ENCODE measurements around the gene CDK6. TPM values are rescaled to one million over a fixed set of nuclear protein-coding genes. Genes with fewer than 3 reads are reported as not detected.

Gene CDK6
- total RNA-seq, 2 experiments from 2014 or later: 84.1 to 95.4 TPM

- no peak overlapping the region for H3K4me3 Mint-ChIP-seq
- POLR2A ChIA-PET: no interaction called here
- H3K4me1 Mint-ChIP-seq: peaks cover 67% of the 10 kb centered on the region
- H3K27me3 Mint-ChIP-seq: no peaks in the 10 kb centered on the region
- no peak overlapping the region for H3K27ac Mint-ChIP-seq
- H3K9me3 Mint-ChIP-seq: peaks cover 34% of the 10 kb centered on the region
- no peak for DNase-seq
- peaks cover 59% of the 10 kb centered on the region for H3K36me3 Mint-ChIP-seq (ENCODE audit: low read depth)
- CTCF ChIA-PET: interaction anchor here (1.2 to 10.2 kb wide), 2 partner anchors 13 to 14 kb away, joined by 3 to 78 read pairs; no protein-coding TSS in a partner anchor
Observed at GRCh38 chr7:92817398-92817797, 19.0 kb downstream of the CDK6 start.

- H3K27ac Mint-ChIP-seq: peak overlapping the region; percentile 55
- no peak overlapping the region for H3K4me3 Mint-ChIP-seq
- ChIA-PET CTCF (interaction anchor here (0.8 to 10.2 kb wide), 5 partner anchors 12 to 111 kb away, joined by 3 to 78 read pairs (median 6); no protein-coding TSS in a partner anchor), POLR2A (interaction anchor here (0.6 kb wide), 1 partner anchor 18 kb away, joined by 3 read pairs; no protein-coding TSS in a partner anchor)
- H3K4me1 Mint-ChIP-seq: peaks cover 74% of the 10 kb centered on the region
- peaks cover 66% of the 10 kb centered on the region for H3K36me3 Mint-ChIP-seq (ENCODE audit: low read depth)
- no peaks in the 10 kb centered on the region for H3K27me3 Mint-ChIP-seq
- peak; percentile 15 for DNase-seq
- peaks cover 34% of the 10 kb centered on the region for H3K9me3 Mint-ChIP-seq
Observed at GRCh38 chr7:92815412-92815811, 21.0 kb downstream of the CDK6 start.

- peaks cover 19% of the 10 kb centered on the region for H3K9me3 Mint-ChIP-seq
- H3K36me3 Mint-ChIP-seq (ENCODE audit: low read depth): peaks cover 55% of the 10 kb centered on the region
- DNase-seq: peak; percentile 10
- H3K4me3 Mint-ChIP-seq: peak overlapping the region; percentile 51
- peak overlapping the region; percentile 84 for H3K27ac Mint-ChIP-seq
- H3K4me1 Mint-ChIP-seq: peaks cover 73% of the 10 kb centered on the region
- POLR2A ChIA-PET: interaction anchor here (0.7 kb wide), 1 partner anchor 35 kb away, joined by 3 read pairs; no protein-coding TSS in a partner anchor
- no peaks in the 10 kb centered on the region for H3K27me3 Mint-ChIP-seq
- CTCF ChIA-PET: interaction anchor here (1.0 to 10.2 kb wide), 4 partner anchors 9 to 149 kb away, joined by 3 to 78 read pairs (median 4); no protein-coding TSS in a partner anchor
Observed at GRCh38 chr7:92813390-92814024, 22.9 kb downstream of the CDK6 start.

- no peak for DNase-seq
- no peaks in the 10 kb centered on the region for H3K27me3 Mint-ChIP-seq
- H3K4me1 Mint-ChIP-seq: peaks cover 79% of the 10 kb centered on the region
- H3K4me3 Mint-ChIP-seq: no peak overlapping the region
- peaks cover 16% of the 10 kb centered on the region for H3K9me3 Mint-ChIP-seq
- ChIA-PET CTCF (interaction anchor here (0.5 to 10.2 kb wide), 5 partner anchors 9 to 364 kb away, joined by 3 to 78 read pairs (median 5); no protein-coding TSS in a partner anchor), POLR2A (no interaction called here)
- no peak overlapping the region for H3K27ac Mint-ChIP-seq
- H3K36me3 Mint-ChIP-seq (ENCODE audit: low read depth): peaks cover 52% of the 10 kb centered on the region
Observed at GRCh38 chr7:92811158-92811557, 25.2 kb downstream of the CDK6 start.

GRCh38 chr7:92809760-92810573 is 26.4 kb downstream of the CDK6 start:
- H3K36me3 Mint-ChIP-seq (ENCODE audit: low read depth): peaks cover 45% of the 10 kb centered on the region
- peak overlapping the region; percentile 87 for H3K27ac Mint-ChIP-seq
- H3K4me3 Mint-ChIP-seq: peak overlapping the region; percentile 40
- DNase-seq: peak; percentile 70
- ChIA-PET POLR2A (interaction anchor here (1.0 kb wide), 1 partner anchor 36 kb away, joined by 3 read pairs; no protein-coding TSS in a partner anchor), CTCF (interaction anchor here (1.4 to 10.2 kb wide), 4 partner anchors 13 to 93 kb away, joined by 3 to 78 read pairs (median 6); no protein-coding TSS in a partner anchor)
- no peaks in the 10 kb centered on the region for H3K27me3 Mint-ChIP-seq
- H3K4me1 Mint-ChIP-seq: peaks cover 71% of the 10 kb centered on the region
- peaks cover 6% of the 10 kb centered on the region for H3K9me3 Mint-ChIP-seq

- Mint-ChIP-seq H3K4me1 (peaks cover 69% of the 10 kb centered on the region), H3K4me3 (peak overlapping the region; percentile 40), H3K36me3 (ENCODE audit: low read depth) (peaks cover 46% of the 10 kb centered on the region), H3K27ac (peak overlapping the region; percentile 87), H3K9me3 (peaks cover 4% of the 10 kb centered on the region), H3K27me3 (no peaks in the 10 kb centered on the region)
- POLR2A ChIA-PET: interaction anchor here (1.0 kb wide), 1 partner anchor 36 kb away, joined by 3 read pairs; no protein-coding TSS in a partner anchor
- CTCF ChIA-PET: interaction anchor here (1.3 to 10.2 kb wide), 4 partner anchors 13 to 219 kb away, joined by 3 to 78 read pairs (median 6); no protein-coding TSS in a partner anchor
- DNase-seq: no peak
Observed at GRCh38 chr7:92809397-92809759, 27.0 kb downstream of the CDK6 start.

GRCh38 chr7:92808635-92809034 is 27.7 kb downstream of the CDK6 start:
- peaks cover 63% of the 10 kb centered on the region for H3K4me1 Mint-ChIP-seq

GRCh38 chr7:92808006-92808405 is 28.4 kb downstream of the CDK6 start:
- no peak for DNase-seq
- H3K4me3 Mint-ChIP-seq: no peak overlapping the region
- no peaks in the 10 kb centered on the region for H3K27me3 Mint-ChIP-seq
- POLR2A ChIA-PET: no interaction called here
- H3K36me3 Mint-ChIP-seq (ENCODE audit: low read depth): peaks cover 54% of the 10 kb centered on the region
- H3K4me1 Mint-ChIP-seq: peaks cover 57% of the 10 kb centered on the region
- CTCF ChIA-PET: interaction anchor here (1.3 kb wide), 1 partner anchor 217 kb away, joined by 3 read pairs; no protein-coding TSS in a partner anchor
- H3K27ac Mint-ChIP-seq: no peak overlapping the region
- peaks cover 12% of the 10 kb centered on the region for H3K9me3 Mint-ChIP-seq

More at GRCh38 chr7:92808635-92809034, 27.7 kb downstream of the CDK6 start:
- POLR2A ChIA-PET: no interaction called here
- peak overlapping the region; percentile 44 for H3K27ac Mint-ChIP-seq
- no peak for DNase-seq
- H3K36me3 Mint-ChIP-seq (ENCODE audit: low read depth): peaks cover 48% of the 10 kb centered on the region
- H3K27me3 Mint-ChIP-seq: no peaks in the 10 kb centered on the region
- no peak overlapping the region for H3K4me3 Mint-ChIP-seq
- CTCF ChIA-PET: interaction anchor here (1.3 to 10.2 kb wide), 3 partner anchors 23 to 218 kb away, joined by 3 to 78 read pairs (median 3); no protein-coding TSS in a partner anchor
- peaks cover 6% of the 10 kb centered on the region for H3K9me3 Mint-ChIP-seq

GRCh38 chr7:92806496-92806895 is 29.9 kb downstream of the CDK6 start:
- Mint-ChIP-seq H3K36me3 (ENCODE audit: low read depth) (peaks cover 50% of the 10 kb centered on the region), H3K4me1 (peaks cover 46% of the 10 kb centered on the region)

GRCh38 chr7:92802406-92802805 is 34.0 kb downstream of the CDK6 start:
- Mint-ChIP-seq H3K9me3 (peaks cover 9% of the 10 kb centered on the region), H3K27ac (no peak overlapping the region), H3K27me3 (no peaks in the 10 kb centered on the region), H3K4me1 (peaks cover 17% of the 10 kb centered on the region), H3K36me3 (ENCODE audit: low read depth) (peaks cover 32% of the 10 kb centered on the region), H3K4me3 (no peak overlapping the region)
- ChIA-PET POLR2A (no interaction called here), CTCF (interaction anchor here (1.0 to 2.5 kb wide), 4 partner anchors 11 to 32 kb away, joined by 3 to 8 read pairs (median 3); no protein-coding TSS in a partner anchor)
- no peak for DNase-seq

More at GRCh38 chr7:92806496-92806895, 29.9 kb downstream of the CDK6 start:
- Mint-ChIP-seq H3K27me3 (no peaks in the 10 kb centered on the region), H3K9me3 (peaks cover 12% of the 10 kb centered on the region), H3K4me3 (no peak overlapping the region), H3K27ac (no peak overlapping the region)
- ChIA-PET CTCF (no interaction called here), POLR2A (no interaction called here)
- DNase-seq: no peak

GRCh38 chr7:92799446-92800211 is 36.7 kb downstream of the CDK6 start:
- POLR2A ChIA-PET: no interaction called here
- no peaks in the 10 kb centered on the region for H3K27me3 Mint-ChIP-seq

More at GRCh38 chr7:92799446-92800211, 36.7 kb downstream of the CDK6 start:
- Mint-ChIP-seq H3K36me3 (ENCODE audit: low read depth) (peaks cover 19% of the 10 kb centered on the region), H3K9me3 (peaks cover 7% of the 10 kb centered on the region), H3K27ac (no peak overlapping the region), H3K4me3 (no peak overlapping the region), H3K4me1 (peaks cover 10% of the 10 kb centered on the region)
- no peak for DNase-seq
- CTCF ChIA-PET: interaction anchor here (0.7 to 1.7 kb wide), 2 partner anchors 33 to 158 kb away, joined by 3 to 4 read pairs; no protein-coding TSS in a partner anchor
